ENCODE results near the gene CMYA5. TPM values are rescaled to one million over a fixed set of nuclear protein-coding genes. Genes with fewer than 3 reads are reported as not detected.
"Not testable (repeated sequence)": the region's sequence is repeated elsewhere in the genome, so short reads cannot be mapped to it uniquely, and the experiment has no call there.

The CMYA5 gene
- total RNA-seq, 2 donors from 2014 or later, result 1,199 to 1,662 TPM

DNA sequence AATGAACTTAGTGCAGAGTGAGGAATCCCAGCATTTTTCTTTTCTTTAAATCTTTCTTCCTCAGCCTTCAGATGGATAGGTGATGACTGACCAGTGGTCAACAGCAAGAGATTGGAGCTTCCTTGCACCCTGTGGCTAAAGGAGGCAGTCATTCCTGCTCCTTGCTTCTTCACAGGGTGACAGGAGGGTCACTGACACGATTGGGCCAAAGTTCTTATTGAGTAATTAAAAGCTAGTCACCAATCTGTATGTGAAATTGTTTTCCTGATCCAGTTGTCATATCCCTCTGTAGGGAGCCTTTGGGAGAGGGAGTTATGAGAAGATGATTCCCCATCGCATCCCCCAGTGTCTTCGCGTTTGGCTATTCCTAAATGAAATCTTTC lies 85.2 kb downstream of the CMYA5 start:
- TF ChIP-seq CTCF (IDR thresholded peaks at IDR 0.05), result no peak
- Histone ChIP-seq H3K4me1 (peaks cover 0 to 3% of the 10 kb centered on the region in 2 donors), H3K27me3 (no peaks in the 10 kb centered on the region), H3K4me3 (no peak overlapping the region), H3K36me3 (peaks cover 42% of the 10 kb centered on the region), H3K27ac (no peak overlapping the region), H3K9me3 (no peaks in the 10 kb centered on the region)
- no peak for DNase-seq (ENCODE audit: low spot score)

DNA sequence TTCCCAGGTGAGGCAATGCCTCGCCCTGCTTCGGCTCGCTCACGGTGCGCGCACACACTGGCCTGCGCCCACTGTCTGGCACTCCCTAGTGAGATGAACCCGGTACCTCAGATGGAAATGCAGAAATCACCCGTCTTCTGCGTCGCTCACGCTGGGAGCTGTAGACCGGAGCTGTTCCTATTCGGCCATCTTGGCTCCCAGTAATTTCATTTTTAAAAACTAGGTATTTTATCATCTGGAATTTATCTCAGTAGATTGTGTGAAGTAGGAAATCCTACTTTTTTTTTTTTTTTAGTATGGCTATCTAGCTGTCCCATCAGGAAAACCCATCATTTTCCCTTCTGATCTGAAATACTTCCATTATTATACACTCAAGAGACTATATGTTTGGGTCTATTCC lies 95.1 kb downstream of the CMYA5 start:
- H3K9me3 ChIP-seq; DNase-seq (ENCODE audit: low spot score); H3K27me3 ChIP-seq; H3K4me3 ChIP-seq; H3K27ac ChIP-seq: not testable (repeated sequence)
- peaks cover 0 to 13% of the 10 kb centered on the region in 2 donors for H3K4me1 ChIP-seq
- H3K36me3 ChIP-seq, result peaks cover 41% of the 10 kb centered on the region

GRCh38 chr5:79785983-79786382 lies 96.3 kb downstream of the CMYA5 start:
- TF ChIP-seq CTCF (IDR thresholded peaks at IDR 0.05), result no peak
- Histone ChIP-seq H3K4me3 (no peak overlapping the region), H3K27me3 (no peaks in the 10 kb centered on the region), H3K36me3 (peaks cover 52% of the 10 kb centered on the region), H3K9me3 (no peaks in the 10 kb centered on the region), H3K27ac (peak overlapping the region; percentile 27 to 62), H3K4me1 (peaks cover 0 to 17% of the 10 kb centered on the region in 2 donors)
- DNase-seq (ENCODE audit: low spot score), result no peak

- peaks cover 66% of the 10 kb centered on the region for H3K36me3 ChIP-seq
- peak overlapping the region; percentile 48 to 62 for H3K27ac ChIP-seq
- DNase-seq (ENCODE audit: low spot score), result no peak
- H3K27me3 ChIP-seq, result no peaks in the 10 kb centered on the region
- peaks cover 0 to 17% of the 10 kb centered on the region in 2 donors for H3K4me1 ChIP-seq
- no peaks in the 10 kb centered on the region for H3K9me3 ChIP-seq
- H3K4me3 ChIP-seq, result no peak overlapping the region
- TF ChIP-seq CTCF (IDR thresholded peaks at IDR 0.05), result no peak
Measured at GRCh38 chr5:79787448-79787847, 97.8 kb downstream of the CMYA5 start.

DNA sequence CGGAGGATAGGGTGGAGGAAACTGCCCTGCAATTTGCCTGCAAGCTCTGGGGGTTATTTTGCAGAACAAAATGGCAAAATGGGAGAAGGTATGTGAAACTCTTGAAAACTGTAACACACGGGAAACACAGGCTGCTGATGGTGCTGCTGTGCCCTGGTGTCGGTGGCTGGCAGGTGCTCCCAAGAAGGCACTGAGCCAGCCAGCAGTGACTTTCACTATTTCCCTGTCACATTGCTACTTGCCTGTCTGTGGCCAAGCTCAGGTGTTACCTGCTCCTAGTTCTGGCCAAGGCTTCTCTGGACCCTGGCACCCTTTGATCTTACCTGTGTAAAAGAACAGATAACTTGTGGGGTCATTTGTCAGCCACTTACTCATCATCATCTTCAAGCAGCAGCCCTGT lies 102.2 kb downstream of the CMYA5 start:
- Histone ChIP-seq H3K27ac (peak overlapping the region in 1 of 2 donors; percentile 42), H3K9me3 (no peaks in the 10 kb centered on the region), H3K27me3 (no peaks in the 10 kb centered on the region), H3K36me3 (peaks cover 77% of the 10 kb centered on the region), H3K4me3 (no peak overlapping the region), H3K4me1 (peaks cover 0 to 15% of the 10 kb centered on the region in 2 donors)
- no peak for TF ChIP-seq CTCF (IDR thresholded peaks at IDR 0.05)
- DNase-seq (ENCODE audit: low spot score), result no peak

DNA sequence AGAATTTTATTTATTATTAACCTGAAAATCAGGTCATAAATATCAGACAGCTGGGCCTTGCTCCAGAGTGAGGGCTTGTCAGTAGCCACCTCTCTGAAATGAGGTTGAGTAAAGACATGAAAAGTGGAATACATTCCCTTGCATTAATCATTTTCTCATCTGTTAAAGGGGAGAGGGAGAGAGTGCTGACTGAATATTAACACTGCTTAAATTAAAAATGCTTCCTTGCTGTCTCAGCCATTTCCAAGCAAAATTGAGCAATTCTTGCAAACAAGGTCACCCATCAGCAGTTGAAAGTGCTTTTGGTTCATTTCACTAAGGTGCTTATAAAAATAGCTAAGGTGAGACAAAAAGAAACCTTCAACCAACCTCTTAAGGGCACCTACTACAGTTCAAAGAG lies 102.8 kb downstream of the CMYA5 start:
- no peaks in the 10 kb centered on the region for H3K27me3 ChIP-seq
- H3K4me3 ChIP-seq, result no peak overlapping the region
- no peak for TF ChIP-seq CTCF (IDR thresholded peaks at IDR 0.05)
- H3K9me3 ChIP-seq, result no peaks in the 10 kb centered on the region
- peaks cover 77% of the 10 kb centered on the region for H3K36me3 ChIP-seq
- peaks cover 0 to 10% of the 10 kb centered on the region in 2 donors for H3K4me1 ChIP-seq
- no peak for DNase-seq (ENCODE audit: low spot score)
- peak overlapping the region in 1 of 2 donors; percentile 42 for H3K27ac ChIP-seq

Data from right atrium auricular region (tissue), 2 donors.